GM13976 (cell line): ENCODE data around the gene CADM2.

Experiments used
- DNase-seq: peaks from one replicate; pipeline ENCODE4 v3.0.0; 2012; ENCODE audit warnings: low spot score
- CTCF ChIP-seq: IDR thresholded peaks from 2 replicates; pipeline ENCODE4 v1.5.1; 2012; ENCODE audit warnings: borderline replicate concordance, mild to moderate bottlenecking; ENCODE audit not compliant: insufficient read depth; ENCODE audit errors: extremely low read depth, missing control alignments, control extremely low read depth
- in situ Hi-C: fragments of 300-500 bp; cut with MboI; formaldehyde crosslinking; loops from one replicate; pipeline ENCODE4 v1.12.0; 2022; ENCODE audit warnings: low sequenced_read_pairs, mixed read lengths, inconsistent platforms; ENCODE audit not compliant: unreplicated experiment

Gene CADM2

GRCh38 chr3:85525264-85525663 is 566.5 kb downstream of the CADM2 start:
- in situ Hi-C loops = no loop called here
- TF ChIP-seq CTCF = no peak
- no peak for DNase-seq

GRCh38 chr3:85533586-85533985 is 574.8 kb downstream of the CADM2 start:
- TF ChIP-seq CTCF = no peak
- in situ Hi-C loops = no loop called here
- no peak for DNase-seq

- DNase-seq = no peak
- TF ChIP-seq CTCF = no peak
- in situ Hi-C loops = no loop called here
Measured at GRCh38 chr3:85535517-85535916, 576.7 kb downstream of the CADM2 start.

GRCh38 chr3:85539232-85539631 is 580.4 kb downstream of the CADM2 start:
- in situ Hi-C loops = no loop called here
- no peak for DNase-seq
- TF ChIP-seq CTCF = no peak

- no peak for DNase-seq
- no peak for TF ChIP-seq CTCF
- in situ Hi-C loops = loop anchor here (25.0 kb wide), 1 partner anchor 1017 kb away; no protein-coding TSS in a partner anchor
Measured at GRCh38 chr3:85554153-85554552, 595.4 kb downstream of the CADM2 start.

- DNase-seq = no peak
- TF ChIP-seq CTCF = no peak
- in situ Hi-C loops = loop anchor here (25.0 kb wide), 1 partner anchor 1023 kb away; no protein-coding TSS in a partner anchor
Measured at GRCh38 chr3:85560088-85560785, 601.4 kb downstream of the CADM2 start.

GRCh38 chr3:85567071-85567676 is 608.4 kb downstream of the CADM2 start:
- DNase-seq = peak; percentile 20
- peak; percentile 43 for TF ChIP-seq CTCF
- in situ Hi-C loops = loop anchor here (25.0 kb wide), 1 partner anchor 1030 kb away; no protein-coding TSS in a partner anchor
